Measurements from ENCODE around the gene MRPS17.
A peak's percentile ranks its signal among the peaks of the same experiment; 100 is the strongest.

The MRPS17 gene

DNA sequence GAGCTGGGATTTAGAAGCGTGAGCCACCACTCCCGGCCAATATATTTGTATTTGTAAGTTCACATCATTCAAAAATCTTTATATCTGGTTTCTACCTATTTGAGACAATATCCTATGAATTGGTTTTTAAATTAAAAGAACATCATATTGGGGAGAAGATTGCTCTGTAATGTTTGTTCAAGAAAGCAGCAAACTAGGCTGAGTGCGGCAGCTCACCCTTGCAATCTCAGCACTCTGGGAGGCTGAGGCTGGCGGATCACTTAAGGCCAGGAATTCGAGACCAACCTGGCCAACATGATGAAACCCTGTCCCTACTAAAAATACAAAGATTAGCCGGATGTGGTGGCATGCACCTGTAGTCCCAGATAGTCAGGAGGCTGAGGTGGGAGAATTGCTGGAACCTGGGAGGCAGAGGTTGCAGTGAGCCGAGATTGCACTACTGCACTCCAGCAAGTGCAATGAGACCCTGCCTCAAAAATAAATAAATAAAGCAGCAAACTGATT is 22.1 kb downstream of the MRPS17 start:
- DNase-seq = no peak

DNA sequence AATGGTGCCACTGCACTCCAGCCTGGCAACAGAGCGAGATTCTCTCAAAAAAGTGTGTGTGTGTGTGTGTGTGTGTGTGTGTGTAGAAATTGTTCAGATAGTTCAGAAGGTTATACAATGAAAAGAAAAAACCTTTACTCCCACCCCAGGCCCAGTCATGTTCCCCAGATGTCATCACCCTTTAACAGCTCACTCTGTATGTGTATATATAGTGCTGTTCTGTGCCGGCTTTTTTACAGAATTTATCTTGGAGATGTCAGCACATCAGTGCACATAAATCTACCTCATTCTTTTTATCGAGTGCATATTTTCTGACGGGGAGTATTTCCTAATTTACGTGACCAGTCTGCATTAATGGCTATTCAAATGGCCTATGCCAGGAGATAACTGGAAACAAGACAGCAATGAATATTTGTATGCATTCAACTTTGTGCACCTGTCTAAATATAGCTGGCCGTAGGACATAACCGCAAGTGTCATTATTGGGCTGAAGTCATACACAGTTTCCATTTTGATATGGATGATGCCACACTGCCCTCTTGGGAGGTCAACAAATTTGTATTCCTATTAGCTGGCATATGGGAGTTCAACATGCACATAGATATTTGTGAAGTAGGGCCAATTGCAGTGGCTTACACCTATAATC is 24.4 kb downstream of the MRPS17 start:
- peak; percentile 28 for DNase-seq

- peak; percentile 84 for DNase-seq
Observed at GRCh38 chr7:55977831-55978230, 26.2 kb downstream of the MRPS17 start.

DNA sequence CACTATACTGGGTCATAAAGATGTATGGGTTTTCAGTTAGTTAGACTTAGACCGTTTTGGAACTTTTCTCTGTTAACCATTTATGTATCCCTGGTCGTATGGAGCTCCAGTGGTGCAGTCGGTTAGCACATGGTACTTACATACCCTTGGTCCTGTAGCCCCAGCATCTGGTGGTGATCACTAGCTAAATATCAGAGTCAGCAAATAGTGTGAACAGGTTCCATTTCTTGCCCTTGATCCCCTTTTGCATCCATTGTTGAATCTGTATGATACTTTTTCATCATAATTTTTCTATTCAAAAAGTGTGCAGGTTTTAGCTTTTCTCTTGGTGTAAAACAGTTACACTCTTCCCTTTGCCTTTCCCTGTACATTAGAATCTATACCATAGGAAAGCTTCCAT is 28.6 kb downstream of the MRPS17 start:
- DNase-seq = no peak

GRCh38 chr7:55983537-55983936 is 31.9 kb downstream of the MRPS17 start:
- peak; percentile 9 for DNase-seq

GRCh38 chr7:55992346-55992745 is 40.7 kb downstream of the MRPS17 start:
- DNase-seq = no peak

DNA sequence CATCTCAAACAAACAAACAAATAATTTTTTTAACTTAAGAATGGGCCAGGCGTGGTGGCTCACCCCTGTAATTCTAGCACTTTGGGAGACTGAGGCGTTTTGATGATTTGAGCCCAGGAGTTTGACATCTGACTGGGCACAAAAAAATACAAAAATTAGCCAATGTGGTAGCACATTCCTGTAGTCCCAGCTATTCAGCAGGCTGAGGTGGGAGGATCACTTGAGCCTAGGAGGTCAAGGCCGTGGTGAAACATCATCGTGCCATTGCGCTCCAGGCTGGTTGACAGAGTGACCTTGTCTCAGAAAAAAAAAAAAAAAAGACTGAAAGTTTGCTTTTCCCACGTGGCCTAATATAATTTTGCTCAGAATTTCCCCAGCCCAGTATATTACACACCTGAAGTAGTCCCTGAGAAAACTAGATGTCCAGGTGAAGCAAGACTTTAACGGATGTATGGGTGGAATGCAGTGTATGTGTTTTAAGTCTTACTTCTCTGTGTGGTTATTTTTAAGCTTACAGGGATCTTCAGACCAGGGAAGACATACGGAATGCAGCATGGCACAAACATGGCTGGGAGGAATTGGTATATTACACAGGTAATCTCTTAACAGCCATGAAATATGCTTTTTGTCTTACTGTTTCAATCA is 45.3 kb downstream of the MRPS17 start:
- DNase-seq = no peak

DNA sequence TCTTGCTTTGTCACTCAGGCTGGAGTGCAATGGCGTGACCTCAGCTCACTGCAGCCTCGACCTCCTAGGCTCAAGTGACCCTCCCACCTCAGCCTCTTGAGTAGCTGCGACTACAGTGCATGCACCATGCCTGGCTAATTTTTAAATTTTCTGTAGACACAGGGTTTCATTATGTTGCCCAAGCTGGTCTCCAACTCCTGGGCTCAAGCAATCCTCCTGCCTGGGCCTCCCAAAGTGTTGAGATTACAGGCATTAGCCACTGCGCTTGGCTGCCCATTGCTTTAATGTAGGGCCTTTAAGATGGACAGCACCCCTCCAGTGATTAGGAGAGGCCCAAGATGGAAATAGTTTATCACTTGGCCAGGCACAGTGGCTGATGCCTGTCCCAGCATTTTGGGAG is 52.1 kb downstream of the MRPS17 start:
- DNase-seq = no peak

Data from fibroblast of upper back skin (primary cell).